GM12892 (cell line): ENCODE data around the gene FAM81A.

Source experiments
- POLR2A ChIP-seq: IDR thresholded peaks from 2 replicates; pipeline ENCODE4 v1.6.1; 2011; ENCODE audit warnings: low read depth, low read length, control low read depth
- POLR2AphosphoS5 ChIP-seq: IDR thresholded peaks from 2 replicates; pipeline ENCODE4 v1.6.1; 2011; ENCODE audit warnings: low read depth, low read length, control low read depth
- TAF1 ChIP-seq: IDR thresholded peaks from 2 replicates; pipeline ENCODE4 v1.6.1; 2011; ENCODE audit warnings: low read depth, mild to moderate bottlenecking, control low read depth, low read length, borderline replicate concordance

DNA sequence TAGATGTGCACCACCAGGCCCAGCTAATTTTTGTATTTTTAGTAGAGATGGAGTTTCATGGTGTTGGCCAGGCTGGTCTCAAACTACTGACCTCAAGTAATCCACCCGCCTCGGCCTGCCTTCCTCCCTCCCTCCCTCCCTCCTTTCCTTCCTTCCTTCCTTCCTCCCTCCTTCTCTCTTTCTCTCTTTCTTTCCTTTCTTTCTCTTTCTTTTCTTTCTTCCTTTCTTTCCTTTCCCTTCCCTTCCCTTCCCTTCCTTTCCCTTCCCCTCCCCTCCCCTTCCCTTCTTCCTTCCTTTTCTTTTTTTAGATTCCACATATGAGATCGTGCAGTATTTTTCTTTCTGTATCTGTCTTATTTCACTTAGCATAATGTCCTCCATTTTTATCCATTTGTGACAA is 81.3 kb downstream of the FAM81A start:
- TF ChIP-seq POLR2AphosphoS5, result no peak
- TF ChIP-seq POLR2A, result no peak
- no peak for TF ChIP-seq TAF1
